Tibial nerve (tissue), 4 donors: Measurements from ENCODE around the gene ANKMY1. TPM values are rescaled to one million over a fixed set of nuclear protein-coding genes. Genes with fewer than 3 reads are reported as not detected.

Experiments used
- DNase-seq, 2 donors: peaks; one replicate each; pipeline ENCODE4 v3.0.0-alpha.2; 2019; ENCODE audit warnings: low spot score in 2 of 2
- H3K27ac ChIP-seq, 4 donors: fragments of 200-600 bp; sonication (generic) in 3 of 4; one replicate each; pipeline ENCODE4 v1.5.1; 2017 to 2019; ENCODE audit warnings: mild to moderate bottlenecking in 1 of 4
- H3K27me3 ChIP-seq, 2 donors: fragments of 200-600 bp; sonication (generic) in 1 of 2; one replicate each; pipeline versions ENCODE4 v1.5.1 to v1.6.0; 2017 to 2019
- H3K36me3 ChIP-seq, 3 donors: fragments of 200-600 bp; sonication (generic); one replicate each; pipeline ENCODE4 v1.5.1; 2018 to 2019
- H3K4me1 ChIP-seq, 4 donors: fragments of 200-600 bp; sonication (generic) in 3 of 4; one replicate each; pipeline ENCODE4 v1.5.1; 2017 to 2019
- H3K4me3 ChIP-seq, 4 donors: fragments of 200-600 bp; sonication (generic) in 3 of 4; one replicate each; pipeline ENCODE4 v1.5.1; 2017 to 2019; ENCODE audit warnings: mild to moderate bottlenecking in 1 of 4, moderate library complexity in 1 of 4
- H3K9me3 ChIP-seq, 4 donors: fragments of 200-600 bp; sonication (generic) in 3 of 4; one replicate each; pipeline ENCODE4 v1.5.1; 2017 to 2019
- CTCF ChIP-seq, 5 experiments: fragments of 200-600 bp in 3 of 5; fragments of 450-650 bp in 2 of 5; sonication (generic) in 3 of 5; IDR thresholded peaks; one replicate each; pipeline ENCODE4 v1.5.1; 2016 to 2019; ENCODE audit warnings: antibody characterized with exemption in 5 of 5, mild to moderate bottlenecking in 3 of 5, moderate library complexity in 2 of 5
- EP300 ChIP-seq, 2 donors: sonication (generic); formaldehyde crosslinking; IDR thresholded peaks; one replicate each; pipeline ENCODE4 v1.6.1; 2017; ENCODE audit warnings: antibody characterized with exemption in 2 of 2, mild to moderate bottlenecking in 1 of 2
- POLR2A ChIP-seq, 2 donors: fragments of 450-650 bp; IDR thresholded peaks; one replicate each; pipeline ENCODE4 v1.6.1; 2017; ENCODE audit warnings: antibody characterized with exemption in 2 of 2, mild to moderate bottlenecking in 2 of 2, moderate library complexity in 2 of 2
- WGBS, 2 donors: methylation state at CpG; one replicate each; pipeline ENCODE4 v1.1.5; 2018; 5-methylcytosine and 5-hydroxymethylcytosine counted together
- total RNA-seq, 4 donors: library from RNA; depleted of rRNA; stranded (reverse); fragments of >200 nt; gene quantifications; one replicate each; pipeline ENCODE4 v1.1.0, GENCODE V29; 2016

Gene ANKMY1
- total RNA-seq, 4 donors from 2014 or later: 14.2 to 24.0 (median 21.4) TPM

- Histone ChIP-seq H3K27ac (peak overlapping the region in 3 of 4 donors; percentile 83 to 96 (median 95)), H3K4me1 (peaks cover 0 to 79% (median 39%) of the 10 kb centered on the region in 4 donors), H3K4me3 (peak overlapping the region in 2 of 4 donors; percentile 90 to 94), H3K36me3 (peaks cover 0 to 32% (median 0%) of the 10 kb centered on the region in 3 donors), H3K9me3 (peaks cover 0 to 7% (median 0%) of the 10 kb centered on the region in 4 donors), H3K27me3 (no peaks in the 10 kb centered on the region)
- TF ChIP-seq CTCF (IDR thresholded peaks at IDR 0.05) (no peak), EP300 (IDR thresholded peaks at IDR 0.05) (no peak), POLR2A (IDR thresholded peaks at IDR 0.05) (no peak)
- no peak for DNase-seq
- 73 to 78% methylated on average over 4 of the region's 4 CpGs for WGBS, 2 donors
Observed at GRCh38 chr2:240584486-240585031, 26.8 kb upstream of the ANKMY1 start.

GRCh38 chr2:240583774-240584173 lies 26.0 kb upstream of the ANKMY1 start:
- H3K4me1 ChIP-seq: peaks cover 0 to 79% (median 44%) of the 10 kb centered on the region in 4 donors
- DNase-seq: no peak
- TF ChIP-seq EP300 (IDR thresholded peaks at IDR 0.05) (no peak), CTCF (IDR thresholded peaks at IDR 0.05) (no peak), POLR2A (IDR thresholded peaks at IDR 0.05) (no peak)
- peak overlapping the region in 2 of 4 donors; percentile 77 to 96 for H3K27ac ChIP-seq
- peaks cover 0 to 7% (median 0%) of the 10 kb centered on the region in 4 donors for H3K9me3 ChIP-seq
- no peaks in the 10 kb centered on the region for H3K27me3 ChIP-seq
- H3K36me3 ChIP-seq: peaks cover 0 to 27% (median 0%) of the 10 kb centered on the region in 3 donors
- H3K4me3 ChIP-seq: no peak overlapping the region
- 79 to 91% methylated on average over 4 of the region's 4 CpGs for WGBS, 2 donors

- no peak for DNase-seq
- H3K9me3 ChIP-seq: peaks cover 0 to 7% (median 0%) of the 10 kb centered on the region in 4 donors
- peaks cover 0 to 79% (median 40%) of the 10 kb centered on the region in 4 donors for H3K4me1 ChIP-seq
- no peak for TF ChIP-seq CTCF (IDR thresholded peaks at IDR 0.05)
- TF ChIP-seq POLR2A (IDR thresholded peaks at IDR 0.05): no peak
- TF ChIP-seq EP300 (IDR thresholded peaks at IDR 0.05): no peak
- peaks cover 0 to 37% (median 4%) of the 10 kb centered on the region in 3 donors for H3K36me3 ChIP-seq
- no peaks in the 10 kb centered on the region for H3K27me3 ChIP-seq
- no peak overlapping the region for H3K4me3 ChIP-seq
- H3K27ac ChIP-seq: peak overlapping the region in 2 of 4 donors; percentile 77 to 96
- WGBS, 2 donors: 58 to 67% methylated on average over 3 of the region's 3 CpGs
Observed at GRCh38 chr2:240582781-240583180, 25.0 kb upstream of the ANKMY1 start.

- H3K4me3 ChIP-seq: peak overlapping the region in 1 of 4 donors; percentile 12
- H3K27ac ChIP-seq: peak overlapping the region in 2 of 4 donors; percentile 77 to 96
- WGBS, 2 donors: 71 to 74% methylated on average over 5 of the region's 5 CpGs
- H3K4me1 ChIP-seq: peaks cover 0 to 75% (median 33%) of the 10 kb centered on the region in 4 donors
- no peaks in the 10 kb centered on the region for H3K27me3 ChIP-seq
- no peak for DNase-seq
- H3K36me3 ChIP-seq: peaks cover 0 to 46% (median 7%) of the 10 kb centered on the region in 3 donors
- H3K9me3 ChIP-seq: peaks cover 0 to 7% (median 0%) of the 10 kb centered on the region in 4 donors
- TF ChIP-seq POLR2A (IDR thresholded peaks at IDR 0.05) (no peak), CTCF (IDR thresholded peaks at IDR 0.05) (no peak), EP300 (IDR thresholded peaks at IDR 0.05) (no peak)
Observed at GRCh38 chr2:240581811-240582210, 24.0 kb upstream of the ANKMY1 start.
